ENCODE results near the gene ABHD11.

ABHD11 gene

DNA sequence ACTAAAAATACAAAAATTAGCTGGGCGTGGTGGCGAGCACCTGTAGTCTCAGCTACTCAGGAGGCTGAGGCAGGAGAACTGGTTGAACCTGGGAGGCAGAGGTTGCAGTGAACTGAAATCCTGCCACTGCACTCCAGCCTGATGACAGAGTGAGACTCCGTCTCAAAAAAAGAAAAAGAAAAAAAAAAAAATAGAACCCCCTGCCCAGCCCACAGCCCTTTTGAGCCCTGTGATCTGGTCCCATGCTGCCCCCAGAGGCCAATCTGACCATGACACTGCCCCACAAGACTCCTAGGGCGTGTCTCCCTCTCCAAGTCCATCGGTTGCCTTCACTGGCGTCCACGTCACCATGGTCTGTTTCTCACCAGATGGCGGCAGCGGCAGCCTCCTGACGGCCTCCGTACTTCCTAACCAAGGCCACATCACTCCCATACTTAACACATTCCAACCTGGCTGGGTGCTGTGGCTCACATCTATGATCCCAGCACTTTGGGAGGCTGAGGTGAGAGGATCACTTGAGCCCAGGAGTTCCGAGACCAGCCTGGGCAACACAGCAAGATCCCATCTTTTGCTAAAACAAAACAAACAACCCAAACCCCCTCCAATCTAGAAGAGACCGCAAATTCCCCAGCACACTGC is 37.1 kb downstream of the ABHD11 start:
- no peak for DNase-seq (ENCODE audit: low read depth in 2 of 2)

GRCh38 chr7:73700581-73701134 is 37.9 kb downstream of the ABHD11 start:
- no peak for DNase-seq (ENCODE audit: low read depth in 2 of 2)

- no peak for DNase-seq (ENCODE audit: low read depth in 2 of 2)
Observed at GRCh38 chr7:73700069-73700423, 38.6 kb downstream of the ABHD11 start.

- no peak for DNase-seq (ENCODE audit: low read depth in 2 of 2)
Observed at GRCh38 chr7:73699370-73700068, 39.1 kb downstream of the ABHD11 start.

DNA sequence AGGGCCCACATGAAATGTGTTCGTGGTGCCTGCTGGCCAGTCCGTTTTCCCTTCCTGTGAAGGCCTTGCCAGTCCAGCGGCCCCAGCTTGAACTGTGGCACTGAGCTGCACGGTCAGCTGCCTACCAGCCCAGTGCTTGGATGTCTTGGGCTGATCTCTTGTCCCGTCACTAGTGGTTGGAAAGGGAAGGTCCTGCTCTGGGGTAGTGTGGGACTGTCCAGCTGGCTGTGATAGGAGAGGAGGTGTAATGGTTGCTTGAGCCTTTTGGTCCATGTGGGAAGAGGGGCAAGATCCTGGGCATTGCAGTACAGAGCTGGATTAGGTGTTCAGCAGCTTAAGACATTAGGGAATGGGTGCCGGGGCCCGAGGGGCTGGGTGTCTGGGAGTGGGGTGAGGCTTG is 40.2 kb downstream of the ABHD11 start:
- DNase-seq (ENCODE audit: low read depth in 2 of 2) = no peak

DNA sequence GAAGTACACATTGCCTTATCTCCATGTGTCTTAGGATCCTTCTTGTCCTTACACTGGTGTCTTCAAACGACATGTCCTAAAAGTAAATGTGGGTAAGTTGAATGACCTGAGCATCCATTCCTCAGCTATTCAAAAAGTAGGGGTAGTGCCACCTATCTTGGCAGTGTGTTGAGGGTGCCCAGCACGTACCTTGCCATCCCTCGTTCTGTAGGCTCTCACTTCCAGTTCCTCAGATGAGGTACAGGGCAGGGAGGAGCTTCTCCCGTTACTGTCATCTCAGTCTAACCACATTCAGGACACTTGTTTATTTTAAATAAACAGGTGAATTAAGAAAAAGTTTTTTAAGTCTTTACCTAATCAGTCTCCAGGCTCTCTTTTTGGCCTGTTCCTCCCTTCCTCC is 42.2 kb downstream of the ABHD11 start:
- no peak for DNase-seq (ENCODE audit: low read depth in 2 of 2)

GRCh38 chr7:73690646-73691045 is 48.0 kb downstream of the ABHD11 start:
- DNase-seq (ENCODE audit: low read depth in 2 of 2) = no peak

- DNase-seq (ENCODE audit: low read depth in 2 of 2) = no peak
Observed at GRCh38 chr7:73688288-73688687, 50.3 kb downstream of the ABHD11 start.
